ENCODE measurements around the gene LACC1.

LACC1 gene

DNA sequence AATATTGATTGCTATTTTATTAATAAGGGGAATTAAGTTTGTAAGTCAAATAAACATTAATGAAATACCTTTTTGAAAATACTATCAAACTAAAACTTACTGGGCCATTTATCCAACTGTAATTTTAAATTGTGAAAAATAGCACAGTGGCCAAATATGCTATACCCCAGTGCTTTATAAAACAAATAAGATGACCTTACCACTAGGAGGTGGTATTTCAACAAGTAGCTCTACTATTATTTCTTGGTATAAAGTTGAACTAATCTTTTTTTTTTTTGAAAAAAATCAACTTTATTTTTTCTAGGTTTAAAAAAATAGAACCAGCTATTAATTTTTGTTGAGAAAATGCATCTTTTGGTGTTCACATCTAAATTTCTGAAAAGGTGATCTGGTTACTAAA lies 14.7 kb downstream of the LACC1 start:
- no peak for DNase-seq

- no peak for DNase-seq
Measured at GRCh38 chr13:43895940-43896339, 16.2 kb downstream of the LACC1 start.

GRCh38 chr13:43905435-43906031 lies 25.8 kb downstream of the LACC1 start:
- no peak for DNase-seq

DNA sequence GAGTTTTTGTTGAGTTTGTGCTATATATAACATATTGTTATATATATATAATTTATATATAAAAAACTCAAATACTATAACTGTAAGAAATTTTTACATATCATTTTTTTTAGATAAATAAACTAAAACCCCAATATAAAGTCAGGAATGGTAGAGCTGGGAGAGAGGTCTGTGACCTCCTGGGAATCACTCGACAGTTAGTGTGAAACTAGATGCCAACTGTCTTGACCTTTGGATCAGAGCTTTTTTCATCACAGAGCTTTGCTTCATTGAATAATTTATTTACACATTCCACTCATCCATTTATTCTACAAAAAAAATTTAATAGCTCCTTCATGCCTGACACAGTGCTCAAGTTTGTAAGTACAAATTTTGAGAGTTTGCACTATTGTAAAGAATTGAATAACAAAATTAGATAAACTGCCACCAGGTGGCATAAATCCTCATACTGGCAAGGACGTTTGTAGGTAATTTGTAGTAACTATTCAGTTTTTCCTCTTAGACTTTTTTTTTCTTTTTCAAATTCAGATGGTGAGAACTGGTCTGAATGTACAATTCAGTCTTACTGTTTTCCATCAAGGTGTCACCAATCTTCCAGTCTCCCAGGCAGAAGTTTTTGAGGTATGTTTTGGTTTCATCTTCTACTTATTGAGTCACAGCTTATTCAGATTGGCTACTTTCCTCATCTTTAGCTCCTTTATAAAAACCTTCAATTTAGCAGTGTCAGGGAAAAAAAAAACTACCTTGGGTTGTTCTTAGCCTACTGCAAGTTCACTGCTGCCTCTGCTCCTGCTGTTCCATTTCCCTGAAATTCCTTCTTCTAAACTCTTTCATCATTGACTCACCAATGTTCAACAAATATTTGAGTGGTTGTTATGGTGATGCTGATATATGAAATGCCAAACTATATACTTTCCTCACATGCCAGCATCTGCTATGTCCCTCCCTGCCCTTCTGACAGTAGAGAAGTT lies 28.7 kb downstream of the LACC1 start:
- no peak for DNase-seq

- DNase-seq = no peak
Measured at GRCh38 chr13:43910856-43911255, 31.2 kb downstream of the LACC1 start.

GRCh38 chr13:43911278-43911677 lies 31.6 kb downstream of the LACC1 start:
- no peak for DNase-seq

DNA sequence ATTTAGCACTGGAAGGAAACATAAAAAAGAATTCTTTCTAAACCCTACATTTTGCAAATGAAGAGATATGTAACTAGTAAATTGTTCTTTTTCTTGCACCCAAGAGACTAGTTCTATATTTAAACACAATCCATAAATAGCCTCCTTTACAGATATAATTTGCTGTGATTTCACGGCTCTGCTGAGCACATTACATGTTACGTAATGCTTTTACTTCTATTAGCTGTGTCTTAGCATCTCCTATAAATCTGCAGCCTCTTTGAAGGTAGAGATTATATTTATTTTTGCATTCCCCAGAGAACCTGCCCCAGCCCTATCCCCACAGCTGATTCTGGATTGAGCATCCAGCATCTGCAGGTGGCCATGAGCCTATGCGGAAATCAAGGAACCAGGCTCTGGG lies 32.2 kb downstream of the LACC1 start:
- DNase-seq = no peak

GRCh38 chr13:43915451-43915850 lies 35.7 kb downstream of the LACC1 start:
- DNase-seq = no peak

GRCh38 chr13:43916828-43917227 lies 37.1 kb downstream of the LACC1 start:
- DNase-seq = no peak

GRCh38 chr13:43918636-43919035 lies 38.9 kb downstream of the LACC1 start:
- DNase-seq = no peak

- DNase-seq = no peak
Measured at GRCh38 chr13:43920965-43921674, 41.4 kb downstream of the LACC1 start.

- DNase-seq = no peak
Measured at GRCh38 chr13:43924549-43925245, 45.0 kb downstream of the LACC1 start.

DNA sequence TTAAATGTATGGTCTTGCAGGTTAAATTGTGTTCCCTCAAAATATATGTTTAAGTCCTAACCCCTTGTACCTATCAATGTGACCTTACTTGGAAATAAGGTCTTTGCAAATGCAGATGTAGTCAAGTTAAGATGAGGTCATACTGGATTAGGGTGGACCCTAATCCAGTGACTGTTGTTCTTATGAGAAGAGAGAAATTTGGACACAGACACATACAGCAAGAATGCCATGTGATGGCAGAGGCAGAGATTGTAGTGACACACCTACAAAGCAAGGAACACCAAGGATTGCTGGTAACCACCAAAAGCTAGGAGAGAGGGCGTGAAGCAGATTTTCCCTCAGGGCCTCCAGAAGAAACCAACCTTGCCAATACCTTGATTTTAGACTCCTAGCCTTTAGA lies 50.2 kb downstream of the LACC1 start:
- DNase-seq = no peak

DNA sequence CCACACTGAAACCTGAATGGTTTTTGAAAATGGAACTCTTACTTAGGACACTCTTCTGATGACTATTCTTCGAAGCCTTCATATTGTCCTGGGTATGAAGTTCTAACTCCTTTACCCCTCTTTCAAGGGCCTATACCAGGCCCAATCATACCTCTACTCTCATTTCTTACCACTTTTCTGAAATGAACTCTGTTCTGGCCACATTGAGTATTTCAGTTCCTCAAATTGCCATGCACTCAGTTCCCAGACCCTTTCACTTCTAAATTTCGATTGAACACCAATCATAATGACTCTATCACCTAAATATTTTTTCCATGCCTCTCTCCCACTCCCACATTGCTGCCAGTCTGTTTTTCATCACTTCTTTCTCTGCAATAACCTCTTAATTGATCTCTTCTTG lies 53.7 kb downstream of the LACC1 start:
- DNase-seq = no peak

DNA sequence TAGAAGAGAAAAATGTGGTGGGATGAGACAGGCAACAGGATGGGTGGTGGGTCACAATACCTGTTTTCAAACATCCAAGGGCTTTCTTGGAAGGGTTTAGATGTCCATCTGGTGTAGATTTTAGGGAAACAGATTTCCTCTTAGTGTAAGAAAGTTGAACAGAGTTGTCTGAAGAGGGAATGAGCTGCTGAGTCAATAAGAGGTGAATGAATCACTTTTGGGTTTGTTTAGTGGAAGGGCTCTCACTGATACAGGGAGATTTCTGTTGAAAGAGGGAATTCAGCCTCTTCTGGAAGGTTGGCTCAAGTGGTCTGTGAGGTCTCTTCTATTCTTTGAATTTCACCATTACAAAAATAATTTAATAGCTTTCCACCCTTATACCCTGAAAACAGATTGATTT lies 54.6 kb downstream of the LACC1 start:
- DNase-seq = no peak

GRCh38 chr13:43935878-43936277 lies 56.2 kb downstream of the LACC1 start:
- no peak for DNase-seq

DNA sequence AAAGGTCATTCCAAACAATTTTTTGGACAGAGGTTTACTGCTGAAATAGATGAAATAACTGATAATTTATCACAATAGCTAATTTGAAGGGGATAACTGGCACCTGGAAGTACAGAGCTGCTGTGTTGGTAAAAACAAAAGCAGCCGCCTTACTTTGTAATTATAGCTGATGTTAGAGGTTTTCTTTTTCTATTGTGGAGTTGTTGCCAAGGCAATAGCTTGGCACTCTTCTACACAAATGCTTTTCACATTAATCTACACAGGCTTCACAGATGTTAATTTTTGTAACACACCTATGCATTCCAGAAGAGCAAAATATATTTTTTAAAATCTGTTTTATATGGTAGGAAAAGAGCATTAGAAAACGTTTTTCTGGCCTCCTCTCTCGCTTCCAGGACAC lies 56.9 kb downstream of the LACC1 start:
- DNase-seq = no peak

GRCh38 chr13:43937839-43938238 lies 58.1 kb downstream of the LACC1 start:
- no peak for DNase-seq

DNA sequence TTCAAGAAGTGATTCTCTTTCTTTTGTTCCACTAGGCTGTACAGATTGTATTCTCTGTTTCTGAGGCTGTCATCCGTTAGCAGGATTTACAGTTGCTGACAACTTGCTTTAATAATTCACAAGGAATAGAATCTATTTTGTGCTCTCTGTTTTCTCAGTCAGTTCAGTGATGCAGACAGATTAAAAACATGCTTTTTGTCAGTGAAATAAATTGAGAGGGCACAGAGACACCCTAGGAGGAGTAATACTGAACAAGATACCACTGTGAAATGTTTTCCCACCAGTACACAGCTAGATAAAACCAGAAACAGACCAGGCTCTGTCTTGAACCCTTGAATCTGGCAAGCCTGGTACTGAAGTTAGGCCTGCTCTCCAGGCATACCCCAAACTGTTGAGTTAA lies 58.7 kb downstream of the LACC1 start:
- DNase-seq = no peak

DNA sequence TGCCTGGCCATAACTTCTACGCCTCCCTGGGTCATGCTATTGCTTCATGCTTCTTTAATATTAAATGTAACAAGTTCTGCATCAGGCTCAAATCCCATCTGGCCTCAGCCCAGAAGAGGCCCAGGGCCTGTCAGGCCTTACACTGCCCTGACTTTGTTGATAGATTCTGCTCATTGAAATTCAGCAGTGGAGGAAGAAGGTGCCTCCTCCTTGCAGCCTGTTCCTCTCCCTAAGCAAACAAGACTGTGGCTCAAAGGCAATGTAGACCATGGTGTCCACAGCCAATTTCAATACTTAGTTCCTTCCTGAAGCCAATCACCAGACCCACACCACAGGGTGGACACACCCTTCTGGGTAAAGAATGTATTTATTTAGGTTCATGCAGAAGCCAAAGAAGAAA lies 59.4 kb downstream of the LACC1 start:
- no peak for DNase-seq

- DNase-seq = no peak
Measured at GRCh38 chr13:43942286-43942685, 62.6 kb downstream of the LACC1 start.
